HepG2 (cell line): ENCODE measurements around the gene DHX8. TPM values are rescaled to one million over a fixed set of nuclear protein-coding genes. Genes with fewer than 3 reads are reported as not detected.

Source experiments
- ADNP ChIP-seq: sonication (generic); formaldehyde crosslinking; IDR thresholded peaks from 2 replicates; pipeline ENCODE4 v1.4.0; 2020; ENCODE audit warnings: missing genetic modification reagents
- EEA1 ChIP-seq: sonication (generic); formaldehyde crosslinking; IDR thresholded peaks from 2 replicates; pipeline ENCODE4 v1.5.1; 2020; ENCODE audit warnings: mild to moderate bottlenecking, missing genetic modification reagents, borderline replicate concordance
- ETV5 ChIP-seq: IDR thresholded peaks from 2 replicates; pipeline ENCODE4 v1.6.1; 2018; ENCODE audit warnings: missing biosample characterization, missing genetic modification reagents, inconsistent platforms, borderline replicate concordance
- FOXO1 ChIP-seq: sonication (generic); formaldehyde crosslinking; IDR thresholded peaks from 2 replicates; pipeline ENCODE4 v1.4.0; 2020; ENCODE audit warnings: missing genetic modification reagents
- GABPA ChIP-seq, 2 experiments: IDR thresholded peaks; 2 replicates each; pipeline ENCODE4 v1.6.1; 2011 to 2016; ENCODE audit warnings: low read depth in 2 of 2, low read length in 1 of 2, missing biosample characterization in 1 of 2, missing genetic modification characterization in 1 of 2
- GFI1 ChIP-seq: sonication (generic); formaldehyde crosslinking; IDR thresholded peaks from 2 replicates; pipeline ENCODE4 v1.5.0; 2020; ENCODE audit warnings: missing genetic modification reagents, mild to moderate bottlenecking, borderline replicate concordance
- HOXD1 ChIP-seq: sonication (generic); formaldehyde crosslinking; IDR thresholded peaks from 2 replicates; pipeline ENCODE4 v1.5.0; 2020; ENCODE audit warnings: missing genetic modification reagents
- KDM5A ChIP-seq: fragments of 200-600 bp; sonication (generic); IDR thresholded peaks from 2 replicates; pipeline ENCODE4 v1.7.0; 2018; ENCODE audit warnings: antibody characterized with exemption, mild to moderate bottlenecking, low read length, borderline replicate concordance
- MLLT10 ChIP-seq: sonication (generic); formaldehyde crosslinking; IDR thresholded peaks from 2 replicates; pipeline ENCODE4 v1.4.0; 2020; ENCODE audit warnings: missing genetic modification reagents
- RNF2 ChIP-seq: fragments of 450-650 bp; conservative IDR thresholded peaks from 2 replicates; pipeline ENCODE4 v1.6.1; 2016; ENCODE audit warnings: low read depth
- SAFB2 ChIP-seq: sonication (generic); formaldehyde crosslinking; IDR thresholded peaks from 2 replicates; pipeline ENCODE4 v1.5.1; 2020; ENCODE audit warnings: missing genetic modification reagents, low read depth, mild to moderate bottlenecking, borderline replicate concordance
- SALL1 ChIP-seq: sonication (generic); formaldehyde crosslinking; IDR thresholded peaks from 2 replicates; pipeline ENCODE4 v1.8.0; 2022; ENCODE audit warnings: mild to moderate bottlenecking, missing genetic modification reagents
- SIN3B ChIP-seq: fragments of 150-350 bp; IDR thresholded peaks from 2 replicates; pipeline ENCODE4 v1.6.1; 2014; ENCODE audit warnings: low read length
- ZNF101 ChIP-seq: sonication (generic); formaldehyde crosslinking; IDR thresholded peaks from 2 replicates; pipeline ENCODE4 v1.4.0; 2020; ENCODE audit warnings: mild to moderate bottlenecking, low read depth, missing genetic modification reagents, borderline replicate concordance
- ZNF292 ChIP-seq: sonication (generic); formaldehyde crosslinking; IDR thresholded peaks from 2 replicates; pipeline ENCODE4 v1.8.1; 2022; ENCODE audit warnings: mild to moderate bottlenecking, low read depth, missing genetic modification reagents, borderline replicate concordance
- ZNF3 ChIP-seq: IDR thresholded peaks from 2 replicates; pipeline ENCODE4 v1.7.0; 2017; ENCODE audit warnings: inconsistent platforms
- ZNF484 ChIP-seq: sonication (generic); formaldehyde crosslinking; IDR thresholded peaks from 2 replicates; pipeline ENCODE4 v1.5.1; 2020; ENCODE audit warnings: mild to moderate bottlenecking, low read depth, missing genetic modification reagents, borderline replicate concordance
- ZNF75D ChIP-seq: sonication (generic); formaldehyde crosslinking; IDR thresholded peaks from 2 replicates; pipeline ENCODE4 v1.8.1; 2023; ENCODE audit warnings: missing genetic modification reagents, mild to moderate bottlenecking, borderline replicate concordance
- polyA plus RNA-seq, 8 experiments: library from polyadenylated mRNA; depleted of rRNA in 3 of 8; stranded (reverse) in 7 of 8; unstranded in 1 of 8; fragments of >200 nt; fragmentation: Illumina TruSeq in 4 of 8; extraction: Trizol in 4 of 8; gene quantifications; 2 replicates each; pipeline versions ENCODE4 v1.2.1 to v1.2.3, GENCODE V29; 2011 to 2016; ENCODE audit warnings: low read depth in 4 of 8, missing spikeins in 1 of 8, mixed read lengths in 1 of 8; ENCODE audit not compliant: insufficient read depth in 1 of 8
- total RNA-seq, 5 experiments: library from RNA; depleted of rRNA; stranded (reverse); fragments of >200 nt; fragmentation: Illumina TruSeq; extraction: Trizol; gene quantifications; 2 replicates each; pipeline ENCODE4 v1.2.3, GENCODE V29; 2016; ENCODE audit warnings: low read depth in 1 of 5
- TF ChIP-seq, protein P1 (sequence below): sonication (generic); formaldehyde crosslinking; IDR thresholded peaks from 2 replicates; pipeline ENCODE4 v1.4.0; 2020; ENCODE audit warnings: missing genetic modification reagents, borderline replicate concordance
- TF ChIP-seq, protein P2 (sequence below): IDR thresholded peaks from 2 replicates; pipeline ENCODE4 v1.6.1; 2016
- TF ChIP-seq, protein P3 (sequence below): sonication (generic); formaldehyde crosslinking; IDR thresholded peaks from 2 replicates; pipeline ENCODE4 v1.8.0; 2022; ENCODE audit warnings: mild to moderate bottlenecking, missing genetic modification reagents, moderate library complexity

DHX8 gene
- total and polyA plus RNA-seq, 2 of the 13 experiments (the other 11 are each of a cell fraction or from before 2014, with no cell fraction given) = 24.8 to 48.9 TPM

DNA sequence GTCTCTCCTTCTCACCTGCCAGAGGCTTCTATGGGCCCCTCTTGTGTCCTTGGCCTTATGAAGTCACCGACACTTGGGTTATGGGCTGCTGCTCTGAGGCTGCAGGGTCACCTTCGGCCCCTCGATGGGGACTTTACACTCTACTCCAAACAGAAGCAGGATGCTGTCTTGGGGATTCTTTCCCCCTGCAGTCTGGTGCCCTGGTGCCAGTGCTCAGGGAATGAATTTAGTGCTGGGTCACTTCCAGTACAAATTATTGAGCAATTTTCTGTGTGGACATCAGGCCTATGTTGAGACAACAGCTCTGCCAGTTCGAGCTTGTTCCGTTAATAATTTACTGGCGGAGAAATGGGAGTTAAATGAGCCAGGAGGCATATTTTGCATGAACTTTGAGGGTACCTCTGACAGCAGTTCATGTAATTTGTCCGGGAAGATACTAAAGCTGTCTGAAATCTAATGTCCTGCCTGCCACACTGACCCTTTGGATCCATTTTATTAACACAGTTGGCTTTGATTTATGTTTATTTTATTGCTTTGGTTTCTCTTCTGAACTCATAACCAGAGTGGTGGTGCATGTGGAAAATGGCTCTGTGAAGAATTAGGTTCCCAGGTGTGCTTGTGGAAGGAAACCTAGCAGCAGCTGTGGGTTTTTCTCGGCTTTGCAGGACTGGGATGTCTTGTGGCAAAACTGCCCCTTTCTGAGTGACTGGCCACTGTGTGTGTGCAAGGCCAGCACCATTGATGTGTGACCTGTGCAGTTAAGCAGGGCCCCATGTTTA lies 34.1 kb upstream of the DHX8 start (continued):
- TF ChIP-seq, protein P1, sequence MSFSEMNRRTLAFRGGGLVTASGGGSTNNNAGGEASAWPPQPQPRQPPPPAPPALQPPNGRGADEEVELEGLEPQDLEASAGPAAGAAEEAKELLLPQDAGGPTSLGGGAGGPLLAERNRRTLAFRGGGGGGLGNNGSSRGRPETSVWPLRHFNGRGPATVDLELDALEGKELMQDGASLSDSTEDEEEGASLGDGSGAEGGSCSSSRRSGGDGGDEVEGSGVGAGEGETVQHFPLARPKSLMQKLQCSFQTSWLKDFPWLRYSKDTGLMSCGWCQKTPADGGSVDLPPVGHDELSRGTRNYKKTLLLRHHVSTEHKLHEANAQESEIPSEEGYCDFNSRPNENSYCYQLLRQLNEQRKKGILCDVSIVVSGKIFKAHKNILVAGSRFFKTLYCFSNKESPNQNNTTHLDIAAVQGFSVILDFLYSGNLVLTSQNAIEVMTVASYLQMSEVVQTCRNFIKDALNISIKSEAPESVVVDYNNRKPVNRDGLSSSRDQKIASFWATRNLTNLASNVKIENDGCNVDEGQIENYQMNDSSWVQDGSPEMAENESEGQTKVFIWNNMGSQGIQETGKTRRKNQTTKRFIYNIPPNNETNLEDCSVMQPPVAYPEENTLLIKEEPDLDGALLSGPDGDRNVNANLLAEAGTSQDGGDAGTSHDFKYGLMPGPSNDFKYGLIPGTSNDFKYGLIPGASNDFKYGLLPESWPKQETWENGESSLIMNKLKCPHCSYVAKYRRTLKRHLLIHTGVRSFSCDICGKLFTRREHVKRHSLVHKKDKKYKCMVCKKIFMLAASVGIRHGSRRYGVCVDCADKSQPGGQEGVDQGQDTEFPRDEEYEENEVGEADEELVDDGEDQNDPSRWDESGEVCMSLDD (CRISPR knock-in tag) = 0 out of 2 replicates have a peak, but pooled peaks have one; percentile 49
- no peak for TF ChIP-seq ZNF484 (CRISPR knock-in tag)
- peak; percentile 96 for TF ChIP-seq SALL1
- TF ChIP-seq RNF2 = no peak
- TF ChIP-seq ZNF101 (CRISPR knock-in tag) = no peak
- TF ChIP-seq KDM5A = no peak; the same call in 1 of the 2 replicates
- TF ChIP-seq GFI1 = peak; percentile 74; the same call in 1 of the 2 replicates
- no peak for TF ChIP-seq ZNF3 (CRISPR knock-in tag)
- TF ChIP-seq MLLT10 = no peak
- TF ChIP-seq ZNF292 (CRISPR knock-in tag) = peak; percentile 70; the same call in 1 of the 2 replicates
- TF ChIP-seq FOXO1 = peak; percentile 89
- TF ChIP-seq GABPA (IDR thresholded peaks at IDR 0.05; ENCODE audit: low read depth, low read length) = no peak
- TF ChIP-seq GABPA (CRISPR knock-in tag; IDR thresholded peaks at IDR 0.05; ENCODE audit: low read depth) = peak; percentile 59
- TF ChIP-seq, protein P2, sequence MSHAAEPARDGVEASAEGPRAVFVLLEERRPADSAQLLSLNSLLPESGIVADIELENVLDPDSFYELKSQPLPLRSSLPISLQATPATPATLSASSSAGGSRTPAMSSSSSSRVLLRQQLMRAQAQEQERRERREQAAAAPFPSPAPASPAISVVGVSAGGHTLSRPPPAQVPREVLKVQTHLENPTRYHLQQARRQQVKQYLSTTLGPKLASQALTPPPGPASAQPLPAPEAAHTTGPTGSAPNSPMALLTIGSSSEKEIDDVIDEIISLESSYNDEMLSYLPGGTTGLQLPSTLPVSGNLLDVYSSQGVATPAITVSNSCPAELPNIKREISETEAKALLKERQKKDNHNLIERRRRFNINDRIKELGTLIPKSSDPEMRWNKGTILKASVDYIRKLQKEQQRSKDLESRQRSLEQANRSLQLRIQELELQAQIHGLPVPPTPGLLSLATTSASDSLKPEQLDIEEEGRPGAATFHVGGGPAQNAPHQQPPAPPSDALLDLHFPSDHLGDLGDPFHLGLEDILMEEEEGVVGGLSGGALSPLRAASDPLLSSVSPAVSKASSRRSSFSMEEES = no peak; the same call in 1 of the 2 replicates
- TF ChIP-seq SIN3B = no peak
- TF ChIP-seq, protein P3, sequence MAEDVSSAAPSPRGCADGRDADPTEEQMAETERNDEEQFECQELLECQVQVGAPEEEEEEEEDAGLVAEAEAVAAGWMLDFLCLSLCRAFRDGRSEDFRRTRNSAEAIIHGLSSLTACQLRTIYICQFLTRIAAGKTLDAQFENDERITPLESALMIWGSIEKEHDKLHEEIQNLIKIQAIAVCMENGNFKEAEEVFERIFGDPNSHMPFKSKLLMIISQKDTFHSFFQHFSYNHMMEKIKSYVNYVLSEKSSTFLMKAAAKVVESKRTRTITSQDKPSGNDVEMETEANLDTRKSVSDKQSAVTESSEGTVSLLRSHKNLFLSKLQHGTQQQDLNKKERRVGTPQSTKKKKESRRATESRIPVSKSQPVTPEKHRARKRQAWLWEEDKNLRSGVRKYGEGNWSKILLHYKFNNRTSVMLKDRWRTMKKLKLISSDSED (CRISPR knock-in tag) = no peak
- peak; percentile 84 for TF ChIP-seq ETV5 (CRISPR knock-in tag)
- no peak; the same call in 1 of the 2 replicates for TF ChIP-seq HOXD1 (CRISPR knock-in tag)
- no peak for TF ChIP-seq EEA1 (CRISPR knock-in tag)
- TF ChIP-seq SAFB2 (CRISPR knock-in tag) = no peak
- no peak for TF ChIP-seq ZNF75D
- TF ChIP-seq ADNP (CRISPR knock-in tag) = no peak
